Cardiac muscle cell (in vitro differentiated cells and primary cell): Measurements from ENCODE around the gene SULF2. TPM values are rescaled to one million over a fixed set of nuclear protein-coding genes. Genes with fewer than 3 reads are reported as not detected.

Source experiments
- DNase-seq, 2 donors: peaks; one replicate each; pipeline versions ENCODE4 v3.0.0 to v3.0.0-alpha.2; 2010 to 2017; ENCODE audit warnings: low read depth in 1 of 2, low spot score in 1 of 2
- H3K27ac ChIP-seq: fragments of 200-600 bp; sonication (generic); 2 replicates; pipeline ENCODE4 v1.5.1; 2016
- H3K27me3 ChIP-seq: fragments of 200-600 bp; sonication (generic); 2 replicates; pipeline ENCODE4 v1.6.0; 2016; ENCODE audit warnings: control low read depth
- H3K36me3 ChIP-seq: fragments of 200-600 bp; sonication (generic); 2 replicates; pipeline ENCODE4 v1.5.1; 2016; ENCODE audit warnings: control low read depth
- H3K4me1 ChIP-seq: fragments of 200-600 bp; sonication (generic); 2 replicates; pipeline ENCODE4 v1.8.1; 2017; ENCODE audit warnings: low read depth, mild to moderate bottlenecking, mixed run types
- H3K4me3 ChIP-seq: fragments of 200-600 bp; sonication (generic); 2 replicates; pipeline ENCODE4 v1.5.1; 2016; ENCODE audit warnings: mild to moderate bottlenecking
- H3K9me3 ChIP-seq: fragments of 200-600 bp; sonication (generic); 2 replicates; pipeline ENCODE4 v1.5.1; 2017; ENCODE audit warnings: low read depth, mild to moderate bottlenecking, control low read depth
- CTCF ChIP-seq: IDR thresholded peaks from 2 replicates; pipeline ENCODE4 v1.5.1; 2012; ENCODE audit warnings: low read depth, mild to moderate bottlenecking, low read length
- polyA plus RNA-seq: library from polyadenylated mRNA; unstranded; fragments of >200 nt; fragmentation: Nextera tagmentation; extraction: Ambion mirVana; gene quantifications from 2 replicates; pipeline ENCODE4 v1.2.1, GENCODE V29; 2016
- total RNA-seq: library from RNA; depleted of rRNA; stranded (reverse); fragments of >200 nt; gene quantifications from 2 replicates; pipeline ENCODE4 v1.2.3, GENCODE V29; 2016

Gene SULF2
- total and polyA plus RNA-seq, 2 experiments from 2014 or later: 4.2 to 9.6 TPM

- no peaks in the 10 kb centered on the region for H3K9me3 ChIP-seq
- DNase-seq: no peak
- H3K4me1 ChIP-seq: no peaks in the 10 kb centered on the region
- no peak for TF ChIP-seq CTCF
- H3K4me3 ChIP-seq: no peak overlapping the region
- H3K36me3 ChIP-seq: no peaks in the 10 kb centered on the region
- H3K27me3 ChIP-seq: peaks cover 6% of the 10 kb centered on the region
- H3K27ac ChIP-seq: no peak overlapping the region
Observed at GRCh38 chr20:47818996-47819609, 33.8 kb upstream of the SULF2 start.

- Histone ChIP-seq H3K27me3 (peaks cover 6% of the 10 kb centered on the region), H3K27ac (no peak overlapping the region), H3K4me1 (no peaks in the 10 kb centered on the region), H3K4me3 (no peak overlapping the region), H3K9me3 (no peaks in the 10 kb centered on the region), H3K36me3 (no peaks in the 10 kb centered on the region)
- DNase-seq: no peak
- TF ChIP-seq CTCF: no peak
Observed at GRCh38 chr20:47818466-47818865, 33.2 kb upstream of the SULF2 start.

GRCh38 chr20:47818016-47818415 lies 32.7 kb upstream of the SULF2 start:
- Histone ChIP-seq H3K9me3 (no peaks in the 10 kb centered on the region), H3K27me3 (peaks cover 4% of the 10 kb centered on the region), H3K4me1 (no peaks in the 10 kb centered on the region), H3K27ac (no peak overlapping the region), H3K36me3 (no peaks in the 10 kb centered on the region), H3K4me3 (no peak overlapping the region)
- DNase-seq: no peak
- no peak for TF ChIP-seq CTCF

DNA sequence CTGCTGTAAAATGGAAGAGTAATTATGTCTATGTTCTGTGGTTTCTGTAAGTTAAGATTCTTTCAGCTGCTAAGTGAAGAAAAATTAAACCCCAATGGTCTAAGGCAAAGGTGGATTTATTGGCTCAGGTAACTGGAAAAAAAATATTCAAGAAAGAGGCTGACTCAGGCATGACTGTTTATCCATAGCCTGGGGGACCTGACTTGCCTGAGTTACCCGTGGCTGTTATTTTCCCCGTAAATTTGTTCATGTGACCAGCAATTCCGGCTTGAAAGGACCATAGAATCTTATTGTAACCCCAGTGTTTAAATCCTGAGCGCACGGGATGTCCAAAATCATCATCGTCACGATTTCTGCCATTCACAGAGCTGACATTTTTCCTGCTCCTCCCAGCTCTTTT lies 32.3 kb upstream of the SULF2 start:
- H3K4me1 ChIP-seq: no peaks in the 10 kb centered on the region
- H3K36me3 ChIP-seq: no peaks in the 10 kb centered on the region
- H3K9me3 ChIP-seq: no peaks in the 10 kb centered on the region
- no peak for TF ChIP-seq CTCF
- no peak overlapping the region for H3K4me3 ChIP-seq
- no peaks in the 10 kb centered on the region for H3K27me3 ChIP-seq
- no peak overlapping the region for H3K27ac ChIP-seq
- no peak for DNase-seq

DNA sequence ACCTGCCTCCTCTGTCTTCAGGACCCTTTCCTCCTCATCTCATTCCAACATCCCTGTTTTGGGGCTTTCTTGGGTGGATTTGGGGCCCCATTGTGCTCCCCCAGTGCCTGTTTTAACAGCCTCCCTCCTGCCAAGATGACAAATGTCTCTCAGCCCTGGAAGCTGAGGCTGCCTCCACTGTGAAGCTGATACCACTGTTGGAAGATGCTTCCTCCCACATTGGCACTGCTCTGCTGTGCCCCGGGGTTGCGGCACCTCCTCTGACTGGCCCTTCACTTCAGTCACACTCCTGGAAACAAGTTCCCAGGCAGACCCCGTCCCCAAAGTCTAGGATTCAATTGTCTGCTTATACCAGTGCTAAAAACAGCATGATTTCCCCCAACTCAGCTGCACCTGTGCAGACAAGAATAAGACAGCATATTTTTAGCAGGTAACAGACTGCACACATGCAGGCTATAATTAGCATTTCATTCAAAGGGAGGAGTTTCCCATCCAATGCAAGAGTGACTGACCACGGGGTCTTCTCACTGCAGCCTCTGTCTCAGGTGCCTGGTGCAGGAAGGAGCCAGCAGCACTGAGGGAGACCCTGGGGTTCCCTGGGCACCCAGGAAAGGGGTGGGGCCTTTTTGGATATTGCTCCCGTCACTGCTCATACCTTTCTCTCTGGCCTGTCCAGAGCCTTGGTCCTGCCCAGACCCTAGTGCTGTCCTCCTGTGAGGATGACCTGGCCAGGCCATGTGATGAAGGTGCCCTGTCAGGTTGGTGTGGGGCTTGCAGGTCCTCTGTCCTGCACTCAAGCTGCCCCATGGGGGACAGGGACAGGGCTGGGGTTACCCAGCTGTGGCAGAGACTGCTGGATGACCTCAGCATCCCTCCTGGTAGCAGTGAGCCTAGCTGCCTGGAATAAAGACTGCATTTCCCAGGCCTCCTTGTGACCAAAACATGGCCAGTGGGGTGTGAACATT lies 31.5 kb upstream of the SULF2 start:
- H3K36me3 ChIP-seq: no peaks in the 10 kb centered on the region
- TF ChIP-seq CTCF: no peak
- no peaks in the 10 kb centered on the region for H3K9me3 ChIP-seq
- DNase-seq: no peak
- no peak overlapping the region for H3K27ac ChIP-seq
- no peaks in the 10 kb centered on the region for H3K27me3 ChIP-seq
- H3K4me1 ChIP-seq: no peaks in the 10 kb centered on the region
- no peak overlapping the region for H3K4me3 ChIP-seq
